ENCODE measurements around the gene ELK1. TPM values are rescaled to one million over a fixed set of nuclear protein-coding genes. Genes with fewer than 3 reads are reported as not detected.

The ELK1 gene
- total RNA-seq, 2 experiments from 2014 or later: 51.4 to 57.4 TPM

DNA sequence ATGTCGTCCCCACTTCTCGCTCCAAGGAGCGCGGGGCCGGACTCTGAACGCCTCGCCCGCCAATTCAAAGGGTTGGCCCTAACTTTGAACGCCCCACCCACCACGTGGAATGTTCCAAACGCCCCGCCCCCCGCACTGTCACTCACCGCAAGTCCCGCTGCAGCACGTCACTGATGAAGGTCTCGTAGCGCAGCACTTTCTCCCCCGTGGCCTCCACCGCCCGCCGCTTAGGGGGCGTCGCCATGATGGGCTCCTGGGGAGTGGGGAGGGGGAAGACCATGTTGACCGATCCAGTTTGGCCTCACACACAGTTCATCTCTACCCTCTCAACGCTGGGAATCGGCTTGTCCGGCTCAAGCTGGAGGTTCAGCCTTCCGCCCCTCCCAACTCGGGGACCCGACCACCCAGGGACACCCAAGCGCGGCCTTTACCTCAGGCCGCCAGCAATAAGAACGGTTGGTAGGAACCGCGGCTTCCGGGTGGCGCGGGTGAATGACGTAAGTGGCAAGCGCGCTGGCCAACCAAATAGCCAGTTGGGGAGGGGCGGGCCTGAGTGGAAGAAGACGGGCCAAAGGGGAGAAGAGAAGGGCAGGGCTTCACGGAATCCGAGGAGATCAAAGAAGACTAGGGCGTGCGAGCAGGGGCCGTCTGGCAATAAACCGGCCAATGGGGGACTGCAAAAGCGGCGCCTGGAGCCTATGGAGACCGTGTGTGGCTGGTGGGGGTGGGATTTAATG is 8.5 kb upstream of the ELK1 start, which contains the start of gene UXT:
UXT (minus strand) TSS at position 497 of the 737 bp plus-strand sequence; CDS start at position 244, 253 bp downstream.
- Mint-ChIP-seq H3K9me3 (ENCODE audit: low read depth) (no peaks in the 10 kb centered on the region), H3K27me3 (no peaks in the 10 kb centered on the region), H3K27ac (peak within 1 kb of the TSS; percentile 98), H3K4me3 (peak within 1 kb of the TSS; percentile 85), H3K4me1 (peaks cover 29% of the 10 kb centered on the region), H3K36me3 (peaks cover 28% of the 10 kb centered on the region)
- CTCF ChIA-PET: no interaction called here
- ATAC-seq (peak; percentile 91), DNase-seq (peak; percentile 97)

DNA sequence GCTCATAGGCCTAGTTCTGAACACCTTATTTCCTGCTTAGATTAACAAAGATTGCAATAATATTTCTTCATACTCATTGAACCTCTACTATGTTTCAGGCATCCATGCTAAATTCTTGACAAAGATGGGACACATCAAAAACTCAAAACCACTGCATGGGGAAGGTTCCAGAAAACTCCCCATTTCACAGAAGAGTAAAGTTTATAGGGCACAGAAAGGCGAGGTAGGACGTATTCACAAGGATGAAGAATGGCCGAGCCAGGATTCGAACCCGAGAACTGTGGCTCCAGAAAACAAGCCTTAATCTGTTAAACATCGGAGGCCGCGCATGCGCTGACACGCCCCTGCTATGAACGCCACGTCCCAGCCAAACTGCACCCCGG is 7.9 kb upstream of the ELK1 start:
- Mint-ChIP-seq H3K27me3 (no peaks in the 10 kb centered on the region), H3K9me3 (ENCODE audit: low read depth) (no peaks in the 10 kb centered on the region), H3K4me3 (peak overlapping the region; percentile 85), H3K27ac (peak overlapping the region; percentile 98), H3K4me1 (peaks cover 28% of the 10 kb centered on the region), H3K36me3 (peaks cover 32% of the 10 kb centered on the region)
- DNase-seq (no peak), ATAC-seq (no peak)
- CTCF ChIA-PET: no interaction called here

DNA sequence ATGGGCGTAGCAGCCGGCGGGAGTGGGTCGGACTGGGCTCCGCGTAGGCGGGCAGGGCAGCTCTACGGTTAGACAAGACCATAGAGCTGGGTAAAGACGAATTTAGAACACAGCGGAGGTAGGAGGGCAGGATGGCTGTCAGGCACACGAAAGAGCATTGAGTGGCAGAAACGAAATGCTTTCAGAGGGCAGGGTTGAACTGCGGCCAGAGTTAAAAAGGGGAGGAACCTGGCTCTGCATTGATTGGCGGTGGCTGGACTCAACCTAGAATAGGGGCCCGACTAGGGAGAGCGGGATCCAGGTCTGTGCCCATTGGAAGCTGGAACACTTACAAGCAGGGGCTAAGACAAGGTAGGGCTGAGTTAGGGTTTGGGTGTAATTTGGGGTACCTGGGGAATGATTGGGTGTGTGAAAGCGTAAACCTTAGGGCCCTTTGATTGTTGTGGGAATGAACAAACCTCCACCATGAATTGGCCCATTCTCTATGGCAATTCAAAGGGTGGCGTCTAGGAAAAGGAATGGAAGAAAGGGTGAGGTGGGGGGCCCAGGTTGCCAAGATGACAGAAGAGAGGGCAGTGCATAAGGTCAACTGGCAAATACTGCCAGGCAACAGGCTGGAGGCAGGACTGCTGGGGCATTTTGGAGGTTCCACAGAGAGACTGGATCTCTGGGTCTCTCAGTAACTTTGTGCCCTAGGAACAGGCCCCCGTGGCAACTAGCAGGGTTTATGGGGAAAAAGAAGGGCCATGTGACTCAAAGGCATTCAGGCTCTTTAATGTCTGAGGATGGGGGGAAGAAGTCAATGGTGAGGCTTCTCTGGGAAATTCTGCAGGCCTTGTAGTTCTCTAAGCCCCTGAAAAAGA is 911 bp upstream of the ELK1 start:
- CTCF ChIA-PET: no interaction called here
- H3K4me3 Mint-ChIP-seq: peak overlapping the region; percentile 87
- H3K27ac Mint-ChIP-seq: peak overlapping the region; percentile 94
- ATAC-seq (no peak), DNase-seq (no peak)
- peaks cover 42% of the 10 kb centered on the region for H3K4me1 Mint-ChIP-seq
- no peaks in the 10 kb centered on the region for H3K27me3 Mint-ChIP-seq
- H3K36me3 Mint-ChIP-seq: peaks cover 53% of the 10 kb centered on the region
- H3K9me3 Mint-ChIP-seq (ENCODE audit: low read depth): no peaks in the 10 kb centered on the region

DNA sequence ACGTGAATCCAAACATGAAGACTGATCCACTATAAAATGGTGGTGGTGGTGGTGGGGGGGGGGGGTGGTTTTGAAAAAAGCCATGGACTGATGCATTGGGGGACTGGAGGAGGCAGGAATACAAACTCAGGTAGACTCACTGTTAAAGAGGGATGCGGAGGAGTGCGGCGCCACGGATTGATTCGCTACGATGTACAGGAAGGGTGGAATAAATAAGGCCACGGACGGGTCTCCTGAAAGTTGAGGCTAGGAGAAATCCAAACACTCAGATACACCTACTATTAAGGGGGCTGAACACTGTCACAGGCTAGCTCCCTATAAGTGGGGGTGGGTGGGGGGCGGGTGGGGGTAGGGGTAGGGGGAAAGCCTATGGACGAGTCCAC is 591 bp downstream of the ELK1 start:
- ATAC-seq: no peak
- H3K4me3 Mint-ChIP-seq: peak overlapping the region; percentile 87
- CTCF ChIA-PET: no interaction called here

DNA sequence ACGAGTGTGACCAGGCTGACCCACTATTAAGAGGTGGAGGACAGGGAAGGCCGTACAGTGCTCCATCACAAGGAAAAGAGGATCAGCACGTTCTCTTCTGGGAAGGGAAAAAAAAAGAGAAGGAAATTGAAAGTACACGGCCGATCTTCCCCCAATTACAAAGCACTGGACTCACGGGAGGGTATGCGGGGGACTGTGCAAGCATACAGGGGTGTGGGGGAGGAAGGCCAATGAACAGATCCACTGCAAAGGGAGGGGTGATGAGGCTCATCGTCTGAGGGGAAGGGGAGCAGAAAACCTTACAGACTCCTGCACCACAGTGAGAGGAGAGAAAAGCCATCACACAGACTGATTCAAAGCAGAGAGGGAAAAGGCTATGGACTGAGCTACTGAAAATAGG is 1.1 kb downstream of the ELK1 start:
- DNase-seq: no peak
- Mint-ChIP-seq H3K9me3 (ENCODE audit: low read depth) (no peaks in the 10 kb centered on the region), H3K36me3 (peaks cover 43% of the 10 kb centered on the region), H3K27ac (peak overlapping the region; percentile 92), H3K4me3 (peak overlapping the region; percentile 87), H3K27me3 (no peaks in the 10 kb centered on the region), H3K4me1 (peaks cover 52% of the 10 kb centered on the region)
- CTCF ChIA-PET: no interaction called here
- ATAC-seq: no peak

More for the DNA sequence above, 591 bp downstream of the ELK1 start:
- Mint-ChIP-seq H3K27ac (peak overlapping the region; percentile 92), H3K27me3 (no peaks in the 10 kb centered on the region), H3K4me1 (peaks cover 47% of the 10 kb centered on the region), H3K36me3 (peaks cover 44% of the 10 kb centered on the region), H3K9me3 (ENCODE audit: low read depth) (no peaks in the 10 kb centered on the region)
- no peak for DNase-seq

DNA sequence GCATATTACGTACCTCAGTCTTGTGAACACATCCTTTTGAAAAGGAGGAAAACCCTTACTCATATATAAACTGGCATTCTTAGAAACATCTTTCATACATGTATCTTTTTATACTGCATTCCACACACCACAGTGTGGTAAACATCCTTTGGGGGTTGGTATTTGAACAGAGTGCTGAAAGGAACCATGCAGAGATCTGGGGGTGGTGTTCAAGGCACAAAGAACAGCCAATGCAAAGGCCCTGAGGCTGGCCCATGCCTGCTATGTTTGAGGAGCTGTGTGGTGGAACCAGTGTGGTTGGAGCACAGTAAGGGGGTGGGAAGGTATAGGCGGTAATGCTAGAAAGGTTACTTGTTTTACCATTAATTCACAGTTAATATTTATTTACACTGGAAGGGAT is 2.0 kb downstream of the ELK1 start:
- ATAC-seq (no peak), DNase-seq (no peak)
- Mint-ChIP-seq H3K9me3 (ENCODE audit: low read depth) (no peaks in the 10 kb centered on the region), H3K4me1 (peaks cover 53% of the 10 kb centered on the region), H3K27ac (peak overlapping the region; percentile 92), H3K27me3 (no peaks in the 10 kb centered on the region), H3K4me3 (peak overlapping the region; percentile 87), H3K36me3 (peaks cover 42% of the 10 kb centered on the region)
- CTCF ChIA-PET: interaction anchor here (0.6 kb wide), 1 partner anchor 87 kb away, joined by 3 read pairs; no protein-coding TSS in a partner anchor

DNA sequence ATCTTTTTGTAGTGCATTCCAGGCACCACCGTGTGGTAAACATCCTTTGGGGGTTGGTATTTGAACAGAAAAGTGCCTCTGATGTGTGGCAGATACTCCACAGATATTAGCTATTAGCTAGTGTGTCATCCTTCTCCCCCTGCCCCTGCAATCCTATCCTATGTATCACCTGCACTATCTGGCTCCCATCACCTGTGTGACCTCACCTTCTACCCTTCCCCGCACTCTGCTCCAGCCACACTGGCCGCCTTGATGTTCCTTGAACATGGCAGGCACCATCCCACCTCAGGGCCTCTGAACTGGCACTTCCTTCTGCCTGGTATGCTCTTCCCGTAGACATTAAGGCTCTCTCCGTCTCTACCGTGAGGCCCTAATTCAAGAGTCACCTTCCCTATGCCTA is 3.7 kb downstream of the ELK1 start:
- H3K4me3 Mint-ChIP-seq: no peak overlapping the region
- H3K9me3 Mint-ChIP-seq (ENCODE audit: low read depth): no peaks in the 10 kb centered on the region
- CTCF ChIA-PET: no interaction called here
- no peaks in the 10 kb centered on the region for H3K27me3 Mint-ChIP-seq
- no peak overlapping the region for H3K27ac Mint-ChIP-seq
- no peak for ATAC-seq
- peaks cover 49% of the 10 kb centered on the region for H3K4me1 Mint-ChIP-seq
- H3K36me3 Mint-ChIP-seq: peaks cover 33% of the 10 kb centered on the region
- no peak for DNase-seq

DNA sequence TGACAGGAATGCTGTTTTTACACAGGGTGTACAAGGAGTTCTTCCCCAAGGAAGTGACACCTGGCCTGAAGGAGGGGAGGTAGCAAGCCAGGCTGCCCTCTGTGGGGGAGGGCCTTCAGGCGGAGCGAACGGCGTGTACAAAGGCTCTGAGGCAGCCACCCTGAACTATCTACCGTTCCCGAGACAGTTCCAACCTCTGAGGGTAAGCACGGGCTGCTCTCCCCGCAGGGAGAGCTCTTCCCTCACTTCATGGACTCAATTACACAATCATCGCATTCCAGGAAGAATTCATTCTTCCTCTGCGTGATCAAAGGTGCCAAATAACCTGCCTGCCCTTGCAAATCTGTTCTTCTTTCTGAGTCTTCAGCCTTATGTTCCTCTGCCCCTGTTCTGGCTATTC is 4.8 kb downstream of the ELK1 start:
- Mint-ChIP-seq H3K27me3 (no peaks in the 10 kb centered on the region), H3K4me1 (peaks cover 39% of the 10 kb centered on the region), H3K4me3 (no peak overlapping the region), H3K9me3 (ENCODE audit: low read depth) (no peaks in the 10 kb centered on the region), H3K27ac (no peak overlapping the region), H3K36me3 (peaks cover 37% of the 10 kb centered on the region)
- CTCF ChIA-PET: no interaction called here
- ATAC-seq: no peak
- no peak for DNase-seq

DNA sequence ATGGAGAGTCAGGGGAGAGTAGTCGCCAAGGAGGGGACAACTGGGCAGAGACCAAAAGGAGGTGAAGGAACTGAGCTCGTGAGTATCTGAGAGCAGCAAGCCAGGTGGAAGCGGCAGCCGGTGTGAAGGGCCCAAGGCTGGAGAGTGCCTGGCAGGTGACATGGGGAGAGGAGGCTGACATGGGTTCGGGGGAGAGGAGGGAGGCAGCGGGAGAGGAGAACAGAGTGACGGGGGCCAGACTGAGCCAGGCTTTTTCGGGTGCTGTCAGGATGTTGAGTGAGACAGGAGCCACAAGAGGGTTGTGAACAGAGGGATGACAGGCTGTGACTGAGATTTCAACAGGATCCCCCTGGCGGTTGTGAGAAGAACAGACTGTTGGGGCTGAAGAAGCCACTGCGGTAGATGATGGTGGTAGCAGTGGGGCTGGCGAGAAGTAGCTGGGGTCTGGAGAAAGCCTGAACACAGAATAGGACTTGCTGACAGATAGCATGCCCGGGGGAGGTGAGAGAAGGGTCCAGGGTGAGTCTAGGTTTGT is 5.7 kb downstream of the ELK1 start:
- ATAC-seq (no peak), DNase-seq (no peak)
- no peak overlapping the region for H3K27ac Mint-ChIP-seq
- CTCF ChIA-PET: no interaction called here
- H3K4me1 Mint-ChIP-seq: peaks cover 39% of the 10 kb centered on the region
- no peak overlapping the region for H3K4me3 Mint-ChIP-seq
- no peaks in the 10 kb centered on the region for H3K27me3 Mint-ChIP-seq
- no peaks in the 10 kb centered on the region for H3K9me3 Mint-ChIP-seq (ENCODE audit: low read depth)
- peaks cover 46% of the 10 kb centered on the region for H3K36me3 Mint-ChIP-seq

DNA sequence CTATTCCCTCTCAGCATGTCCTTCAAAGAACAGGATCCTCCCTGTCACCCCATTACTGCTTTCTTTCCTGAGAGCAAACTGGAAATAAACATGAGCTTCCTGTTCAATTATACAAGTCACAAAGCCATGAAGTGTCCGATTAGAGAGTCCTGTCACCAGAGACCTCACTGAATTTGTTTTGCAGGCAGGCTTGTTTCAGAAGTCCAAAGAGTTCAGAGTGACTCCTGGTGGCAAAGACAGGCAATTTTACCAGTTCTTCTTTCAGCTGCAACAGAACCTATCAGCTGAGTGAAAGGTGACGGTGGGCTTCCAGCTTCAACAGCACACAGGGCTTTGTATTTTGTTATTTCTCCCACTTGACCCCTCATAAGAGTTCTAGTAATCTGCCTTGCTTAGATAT is 6.4 kb downstream of the ELK1 start:
- Mint-ChIP-seq H3K4me1 (peaks cover 34% of the 10 kb centered on the region), H3K27me3 (no peaks in the 10 kb centered on the region), H3K27ac (no peak overlapping the region), H3K4me3 (no peak overlapping the region), H3K9me3 (ENCODE audit: low read depth) (no peaks in the 10 kb centered on the region), H3K36me3 (peaks cover 47% of the 10 kb centered on the region)
- DNase-seq: no peak
- CTCF ChIA-PET: no interaction called here
- no peak for ATAC-seq

DNA sequence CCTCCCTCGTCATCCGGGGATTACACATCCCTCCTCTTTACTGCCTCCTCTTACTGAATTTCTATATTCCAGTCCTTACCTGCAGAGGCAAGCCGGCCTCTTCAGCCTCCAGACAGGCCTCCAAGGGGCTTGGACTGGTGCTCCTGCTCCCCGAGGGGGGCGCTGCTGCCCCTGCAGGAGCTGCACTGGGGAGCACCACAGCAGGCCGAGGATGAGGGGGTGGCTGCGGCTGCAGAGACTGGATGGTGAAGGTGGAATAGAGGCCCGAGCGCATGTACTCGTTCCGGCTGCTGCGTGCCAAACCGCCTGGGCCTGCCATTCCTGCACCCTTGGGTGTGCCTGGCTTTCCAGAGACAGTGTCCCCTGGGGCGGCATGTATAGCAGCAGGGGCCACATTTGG is 11.5 kb downstream of the ELK1 start:
- no peak overlapping the region for H3K4me3 Mint-ChIP-seq
- no peak for DNase-seq

DNA sequence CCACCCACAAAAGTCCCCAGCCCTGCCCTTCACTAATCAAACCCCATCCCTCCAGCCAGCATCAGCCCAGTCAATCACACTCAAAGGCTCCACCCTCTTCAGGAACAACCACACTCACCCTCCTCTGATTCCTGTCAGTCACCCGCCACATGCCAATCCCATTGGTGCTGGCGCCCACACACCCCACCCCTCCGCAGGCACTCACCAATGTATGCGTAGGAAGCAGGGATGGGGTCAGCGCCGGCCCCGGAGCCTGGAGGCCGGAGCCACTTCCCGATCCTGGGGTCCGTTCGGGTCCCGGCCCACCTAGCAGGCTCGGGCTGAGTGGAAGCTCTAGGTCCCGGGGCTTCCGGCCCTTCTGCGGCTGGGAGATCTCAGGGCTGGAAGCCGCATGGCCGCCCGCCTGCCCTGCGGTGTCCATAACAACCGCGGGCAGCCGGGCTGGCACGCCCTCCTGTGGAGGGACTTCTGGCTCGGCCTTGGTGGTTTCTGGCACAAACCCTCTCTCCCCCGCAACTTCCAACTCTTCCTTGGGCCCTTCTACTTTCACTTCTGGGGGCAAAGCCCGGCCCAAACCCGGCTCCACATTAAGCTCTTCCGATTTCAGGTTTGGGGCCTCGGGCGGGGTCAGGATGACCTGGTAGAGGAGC is 12.7 kb downstream of the ELK1 start:
- H3K4me1 Mint-ChIP-seq: peaks cover 7% of the 10 kb centered on the region
- peaks cover 45% of the 10 kb centered on the region for H3K36me3 Mint-ChIP-seq
- no peaks in the 10 kb centered on the region for H3K9me3 Mint-ChIP-seq (ENCODE audit: low read depth)
- H3K27me3 Mint-ChIP-seq: no peaks in the 10 kb centered on the region
- no peak for ATAC-seq
- no peak for DNase-seq
- no peak overlapping the region for H3K4me3 Mint-ChIP-seq
- CTCF ChIA-PET: no interaction called here
- no peak overlapping the region for H3K27ac Mint-ChIP-seq

More for the DNA sequence above, 11.5 kb downstream of the ELK1 start:
- H3K4me1 Mint-ChIP-seq: peaks cover 7% of the 10 kb centered on the region
- H3K27me3 Mint-ChIP-seq: no peaks in the 10 kb centered on the region
- H3K36me3 Mint-ChIP-seq: peaks cover 48% of the 10 kb centered on the region
- CTCF ChIA-PET: no interaction called here
- H3K9me3 Mint-ChIP-seq (ENCODE audit: low read depth): no peaks in the 10 kb centered on the region
- H3K27ac Mint-ChIP-seq: no peak overlapping the region
- no peak for ATAC-seq

DNA sequence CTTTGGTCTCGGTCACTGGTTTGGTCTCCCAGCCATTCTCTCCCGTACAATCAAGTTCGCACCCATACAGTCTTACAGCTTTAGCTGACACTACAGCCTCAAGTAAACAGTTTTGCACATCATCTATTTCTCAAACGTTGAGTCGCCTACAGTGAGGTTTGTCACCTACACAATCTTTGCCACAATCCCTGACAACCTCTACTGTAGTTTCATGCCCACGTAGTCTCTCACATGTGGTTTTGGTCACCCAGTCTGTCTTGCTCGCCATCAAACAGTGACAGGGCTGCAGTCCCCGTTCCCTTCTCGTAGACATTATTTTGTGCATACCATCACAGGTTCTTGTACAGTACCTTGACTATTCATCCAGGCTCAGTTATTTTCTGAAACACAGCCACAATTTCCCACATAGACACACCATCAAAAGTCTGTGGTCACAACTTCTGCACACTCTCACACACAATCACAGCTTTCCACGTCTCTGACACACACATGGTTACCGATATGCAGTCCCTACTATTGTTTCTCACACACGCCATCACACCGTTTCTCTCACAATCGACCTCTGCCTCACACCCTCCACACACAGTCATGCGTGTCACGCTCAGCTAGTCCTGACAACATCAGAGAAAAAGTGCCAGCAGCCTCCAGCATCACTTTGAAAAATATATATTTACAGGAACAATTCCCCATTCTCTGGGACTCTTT is 15.3 kb downstream of the ELK1 start:
- Mint-ChIP-seq H3K27me3 (no peaks in the 10 kb centered on the region), H3K4me1 (peaks cover 11% of the 10 kb centered on the region), H3K4me3 (no peak overlapping the region), H3K36me3 (peaks cover 29% of the 10 kb centered on the region), H3K27ac (no peak overlapping the region), H3K9me3 (ENCODE audit: low read depth) (no peaks in the 10 kb centered on the region)
- CTCF ChIA-PET: interaction anchor here (0.8 kb wide), 1 partner anchor 53 kb away, joined by 3 read pairs; no protein-coding TSS in a partner anchor
- peak; percentile 60 for ATAC-seq
- peak; percentile 46 for DNase-seq

All from activated CD8-positive, alpha-beta memory T cell treated with anti-CD3 and anti-CD28 coated beads, Interleukin-2, amount 10 ng/mL, durations not matched to agents 7 days and 5 days (primary cell).